DLD1 (cell line): Measurements from ENCODE around the gene TCF7L2.

Experiments used
- in situ Hi-C: cut with HindIII; loops from 2 replicates; pipeline ENCODE4 v1.10.0; 2017; ENCODE audit warnings: low sequenced_read_pairs

Gene TCF7L2

GRCh38 chr10:113165673-113166072 is 215.6 kb downstream of the TCF7L2 start:
- in situ Hi-C loops: no loop called here

GRCh38 chr10:113167702-113168101 is 217.7 kb downstream of the TCF7L2 start:
- in situ Hi-C loops: no loop called here

DNA sequence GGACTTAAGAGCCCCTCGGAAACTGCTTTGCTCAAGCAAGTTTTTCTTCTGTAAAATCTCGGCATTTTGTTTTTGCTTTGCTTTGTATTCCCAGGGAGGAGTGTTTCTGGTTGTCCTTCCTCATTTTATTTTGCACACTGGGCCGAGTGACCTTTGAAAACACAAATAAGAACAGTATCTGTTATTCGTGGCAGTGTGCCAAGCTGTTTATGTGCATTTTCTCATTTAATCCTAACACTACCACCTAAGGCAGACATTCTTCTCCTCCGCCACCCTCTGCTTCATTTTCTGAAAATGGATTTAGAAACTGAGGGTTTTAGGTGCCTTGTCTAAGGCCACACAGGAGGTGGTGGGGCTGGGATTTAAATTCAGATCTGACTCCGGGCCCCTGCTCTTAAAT is 218.5 kb downstream of the TCF7L2 start:
- in situ Hi-C loops: no loop called here

GRCh38 chr10:113169111-113169510 is 219.1 kb downstream of the TCF7L2 start:
- in situ Hi-C loops: no loop called here

- in situ Hi-C loops: no loop called here
Observed at GRCh38 chr10:113169853-113170460, 219.9 kb downstream of the TCF7L2 start.

- in situ Hi-C loops: no loop called here
Observed at GRCh38 chr10:113171662-113172061, 221.6 kb downstream of the TCF7L2 start.

GRCh38 chr10:113175176-113175575 is 225.1 kb downstream of the TCF7L2 start:
- in situ Hi-C loops: no loop called here

GRCh38 chr10:113175756-113176651 is 226.0 kb downstream of the TCF7L2 start:
- in situ Hi-C loops: no loop called here

GRCh38 chr10:113176652-113177155 is 226.7 kb downstream of the TCF7L2 start:
- in situ Hi-C loops: no loop called here

DNA sequence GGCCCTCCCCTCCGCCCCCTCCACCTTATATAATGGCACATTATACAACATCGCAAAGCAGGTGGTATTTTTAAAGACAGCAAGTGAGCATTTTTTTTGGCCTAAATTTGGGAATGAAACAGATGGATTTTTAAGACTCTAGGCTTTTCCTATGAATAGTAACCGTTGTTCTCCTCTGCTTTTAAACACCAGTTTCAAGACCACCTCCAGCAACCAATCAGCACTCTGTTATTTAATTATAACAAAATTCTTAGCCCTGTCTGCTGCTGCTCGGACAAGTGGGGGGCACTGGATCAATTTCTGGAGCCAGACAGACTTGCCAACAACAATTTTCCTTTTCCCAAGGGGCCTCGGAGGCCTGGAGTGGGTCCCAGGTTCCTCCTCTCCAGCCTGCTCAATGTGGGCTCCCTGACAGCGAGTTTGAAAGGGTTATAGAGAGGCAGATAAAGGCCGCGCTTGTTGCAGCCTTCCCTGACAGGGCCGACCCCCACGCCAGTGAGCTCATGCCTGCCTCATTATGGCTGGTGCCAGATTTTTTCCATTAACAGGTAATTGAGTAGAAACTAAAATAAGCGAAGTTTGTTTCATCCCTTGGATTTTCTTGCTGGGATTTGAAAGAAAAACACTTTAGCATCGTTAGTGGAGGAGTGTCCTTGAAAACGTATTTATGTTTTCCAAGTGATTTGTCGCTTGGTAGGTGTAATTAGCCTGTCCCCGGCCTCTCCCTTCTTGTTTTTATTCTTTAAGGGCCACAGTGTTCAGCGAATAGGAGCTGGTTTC is 227.3 kb downstream of the TCF7L2 start:
- in situ Hi-C loops: no loop called here

DNA sequence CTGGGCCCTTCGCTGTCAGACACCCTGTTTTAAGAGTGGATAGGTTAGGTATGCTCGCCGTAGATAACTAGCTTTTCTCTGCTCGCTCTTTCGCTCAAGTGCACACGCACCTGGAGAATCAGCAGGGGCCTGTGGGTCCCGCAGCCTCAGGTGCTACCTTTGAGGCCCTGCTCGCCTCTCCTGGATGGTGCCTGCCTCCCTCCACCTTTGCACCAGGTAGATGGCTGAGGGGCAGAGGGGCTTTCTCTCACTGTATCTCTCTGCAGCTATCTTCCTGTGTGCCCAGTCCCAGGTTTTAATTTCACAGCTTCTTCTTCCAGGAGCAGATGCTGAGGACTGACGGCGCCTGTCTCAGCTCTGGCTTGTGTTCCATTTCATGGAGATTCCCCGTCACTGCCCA is 227.9 kb downstream of the TCF7L2 start:
- in situ Hi-C loops: no loop called here

- in situ Hi-C loops: no loop called here
Observed at GRCh38 chr10:113178771-113179170, 228.7 kb downstream of the TCF7L2 start.

DNA sequence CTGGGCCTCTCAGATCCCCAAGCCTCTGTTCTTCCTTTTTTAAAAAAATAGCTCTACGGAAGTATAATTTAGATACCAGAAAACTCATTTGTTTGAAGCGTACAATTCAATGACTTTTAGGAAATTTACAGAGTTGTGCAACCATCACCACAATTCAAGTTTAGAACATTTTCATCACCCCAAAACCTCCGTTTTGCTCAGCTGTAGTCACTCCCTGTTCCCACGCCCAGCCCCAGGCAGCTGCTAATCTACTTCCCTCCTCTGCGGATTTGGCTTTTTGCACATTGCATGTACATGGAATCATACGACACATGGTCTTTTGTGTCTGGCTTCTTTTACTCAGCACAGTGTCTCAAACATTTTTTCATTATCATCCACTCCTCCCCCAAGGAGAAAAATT is 229.2 kb downstream of the TCF7L2 start:
- in situ Hi-C loops: no loop called here

DNA sequence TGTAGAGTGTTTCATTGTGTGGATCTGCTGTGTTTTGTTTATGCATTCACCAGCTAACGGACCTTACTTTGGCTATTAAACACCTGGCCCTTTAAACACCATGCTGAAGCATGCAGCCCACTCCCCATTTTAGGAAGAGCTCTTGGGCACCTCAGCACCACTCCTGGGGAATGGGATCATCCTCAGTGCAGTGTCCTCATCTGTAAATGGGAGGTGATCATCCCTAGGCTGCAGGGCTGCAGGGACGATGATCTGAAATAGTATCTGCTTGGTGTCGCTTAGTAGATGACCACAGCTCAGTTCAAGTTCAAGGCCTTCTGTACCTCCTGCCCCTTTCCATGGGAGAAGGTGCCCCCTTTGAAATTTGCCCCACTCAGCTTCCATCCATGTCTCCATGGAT is 229.9 kb downstream of the TCF7L2 start:
- in situ Hi-C loops: no loop called here

DNA sequence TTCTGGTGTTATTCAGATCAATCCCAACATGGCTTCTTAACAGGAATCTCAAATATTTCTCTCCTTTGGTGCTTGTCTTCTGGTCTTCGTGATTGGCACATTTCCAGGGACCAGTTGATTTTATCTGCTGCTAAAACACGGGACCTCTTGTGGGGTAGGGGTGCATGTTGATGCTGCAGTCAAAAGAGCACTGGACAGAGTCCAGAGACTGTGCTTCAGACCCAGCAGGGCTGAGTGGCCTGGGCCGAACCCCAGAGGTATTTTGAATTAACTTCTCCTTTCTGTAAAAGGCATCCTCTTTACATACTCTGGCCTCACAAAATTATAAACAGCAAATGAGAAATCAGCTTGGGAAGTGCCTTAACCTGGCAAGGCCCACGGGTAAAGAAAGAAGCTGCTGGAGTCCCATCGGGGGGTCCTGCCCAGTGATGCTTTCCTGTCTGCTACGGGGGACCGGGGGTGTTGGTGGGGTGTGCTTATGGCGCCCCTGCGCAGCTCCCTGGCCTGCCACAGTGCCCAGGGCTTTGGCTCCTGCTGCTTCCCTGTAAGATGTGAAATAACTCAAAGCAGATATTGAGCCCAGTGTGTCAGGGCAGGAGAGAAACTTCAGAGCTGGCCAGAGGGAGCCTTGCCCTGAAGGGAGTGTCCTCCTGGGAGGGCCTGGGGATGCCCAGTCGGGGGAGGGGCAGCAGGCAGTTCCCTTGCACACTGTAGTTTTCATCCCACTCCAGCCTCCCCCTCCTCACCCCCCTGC is 230.5 kb downstream of the TCF7L2 start:
- in situ Hi-C loops: no loop called here

GRCh38 chr10:113182154-113182553 is 232.1 kb downstream of the TCF7L2 start:
- in situ Hi-C loops: no loop called here

DNA sequence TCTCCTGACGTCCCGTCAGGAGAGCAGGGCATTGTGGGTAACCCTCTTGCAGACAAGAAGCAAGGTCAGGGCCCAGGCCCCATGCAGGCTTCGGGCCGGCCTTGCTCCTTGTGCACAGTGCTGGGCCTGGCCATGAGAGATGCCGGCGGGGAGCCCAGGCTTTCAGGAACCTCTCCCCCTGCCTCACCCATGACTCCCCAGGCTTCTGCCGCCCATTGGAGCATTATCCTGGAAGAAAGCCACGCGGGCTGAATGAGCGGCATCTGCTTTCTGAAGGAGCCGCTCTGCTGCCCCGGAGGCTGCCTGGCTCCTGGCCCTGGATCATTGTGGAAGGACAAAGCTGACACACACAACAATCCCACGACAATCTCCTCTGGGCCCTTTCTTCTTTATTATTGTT is 233.5 kb downstream of the TCF7L2 start:
- in situ Hi-C loops: no loop called here

DNA sequence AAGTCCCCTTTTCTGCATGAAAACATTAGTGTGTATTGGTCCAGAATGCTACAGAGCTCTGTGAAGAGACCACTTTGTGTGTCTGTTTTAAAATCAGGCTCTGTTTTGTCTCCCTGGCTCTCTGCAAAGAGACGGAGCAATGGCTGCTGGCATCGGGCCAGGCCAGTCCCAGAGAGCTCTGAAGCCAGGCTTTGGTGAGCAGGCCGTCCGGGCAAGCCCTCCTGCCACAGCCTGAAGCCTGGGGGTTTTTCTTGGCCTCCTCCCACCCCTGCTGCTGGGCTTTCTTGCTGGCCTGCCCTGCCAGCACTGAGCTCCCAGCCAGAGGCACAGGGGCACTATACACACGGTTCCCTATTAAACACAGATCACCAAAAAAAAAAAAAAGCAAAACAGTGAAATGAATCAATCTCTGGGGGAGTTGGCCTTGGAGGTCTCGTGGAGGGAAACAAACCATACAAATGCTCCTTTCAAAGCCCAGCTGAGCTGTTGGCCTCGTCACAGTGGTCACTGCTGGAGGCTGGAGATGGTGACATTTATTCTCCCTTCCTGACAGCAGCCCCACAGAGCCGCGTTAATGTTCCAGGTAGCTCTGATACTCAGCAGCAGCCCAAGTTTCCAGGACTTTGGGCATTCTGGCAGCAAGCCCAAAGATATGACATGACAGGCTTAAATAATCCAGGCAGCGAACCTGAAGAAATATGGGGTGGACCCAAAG is 237.2 kb downstream of the TCF7L2 start:
- in situ Hi-C loops: no loop called here

GRCh38 chr10:113199459-113199858 is 249.4 kb downstream of the TCF7L2 start:
- in situ Hi-C loops: no loop called here

GRCh38 chr10:113202011-113202410 is 252.0 kb downstream of the TCF7L2 start:
- in situ Hi-C loops: no loop called here
